ENCODE results near the gene IGFBPL1.
"Not testable (repeated sequence)": the region's sequence is repeated elsewhere in the genome, so short reads cannot be mapped to it uniquely, and the experiment has no call there.

DNA sequence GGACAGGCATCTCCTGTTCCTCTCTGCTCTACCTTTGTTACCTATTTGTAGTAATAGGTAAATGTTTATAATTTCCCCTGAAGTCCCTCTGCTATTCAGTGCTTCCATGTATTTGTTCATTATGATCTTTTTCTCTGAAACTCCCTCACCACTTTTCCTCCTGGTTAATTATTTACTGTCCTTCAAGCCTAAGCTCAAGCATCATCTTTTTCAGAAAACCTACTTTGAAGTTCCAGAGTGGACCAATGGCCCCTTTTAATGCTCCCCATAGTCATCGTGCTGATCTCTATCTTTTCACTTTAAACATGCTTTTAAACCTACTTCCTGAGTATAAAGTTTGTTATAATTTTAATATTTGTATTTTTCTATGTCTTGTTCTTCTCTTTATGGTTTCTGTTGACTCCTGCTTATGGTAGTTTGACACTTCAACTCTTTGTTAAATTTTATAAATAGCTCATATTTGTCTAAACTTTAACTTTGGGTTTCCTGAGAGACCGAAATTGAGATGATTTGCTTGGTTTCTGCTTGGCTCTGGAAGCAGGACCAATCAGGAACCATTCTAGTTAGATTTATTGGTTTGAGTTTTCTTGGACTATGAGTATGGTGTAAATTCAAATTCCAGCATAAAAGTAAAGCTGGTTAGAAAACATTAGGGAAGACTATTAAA is 48.5 kb upstream of the IGFBPL1 start:
- not testable (repeated sequence) for TF ChIP-seq POLR2A, CTCF, POLR2AphosphoS5 (IDR thresholded peaks at IDR 0.05)
